SK-N-SH treated with all-trans-retinoic acid at 6 μM for 48 hours (cell line): Measurements from ENCODE around the gene OPHN1.

ENCODE experiments used
- ATAC-seq: fragments of 200-7000 bp; cut with Tn5 transposase; 3 replicates; pipeline ENCODE4 v1.9.1; 2020; ENCODE audit warnings: mild to moderate bottlenecking, moderate library complexity
- ARNTL ChIP-seq: fragments of 450-650 bp; formaldehyde crosslinking; IDR thresholded peaks from 2 replicates; pipeline ENCODE4 v1.5.0; 2020; ENCODE audit warnings: low read depth, mild to moderate bottlenecking, moderate library complexity, borderline replicate concordance
- BACH2 ChIP-seq: fragments of 250-450 bp; sonication (Bioruptor Pico); IDR thresholded peaks from 2 replicates; pipeline ENCODE4 v1.9.0; 2021; ENCODE audit warnings: mild to moderate bottlenecking, borderline replicate concordance
- CREB5 ChIP-seq: fragments of 250-450 bp; sonication (Bioruptor Pico); IDR thresholded peaks from 2 replicates; pipeline ENCODE4 v1.5.1; 2020; ENCODE audit warnings: low read depth, mild to moderate bottlenecking, moderate library complexity
- CSDC2 ChIP-seq: fragments of 250-450 bp; sonication (Bioruptor Pico); IDR thresholded peaks from 2 replicates; pipeline ENCODE4 v1.5.0; 2020; ENCODE audit warnings: mild to moderate bottlenecking, moderate library complexity
- CSRNP3 ChIP-seq: fragments of 250-450 bp; sonication (Bioruptor Pico); IDR thresholded peaks from 2 replicates; pipeline ENCODE4 v1.5.1; 2021; ENCODE audit warnings: mild to moderate bottlenecking, moderate library complexity
- ESRRG ChIP-seq: fragments of 250-450 bp; sonication (Bioruptor Pico); IDR thresholded peaks from 2 replicates; pipeline ENCODE4 v1.6.1; 2021; ENCODE audit warnings: mild to moderate bottlenecking
- GLIS3 ChIP-seq: fragments of 250-450 bp; sonication (Bioruptor Pico); IDR thresholded peaks from 2 replicates; pipeline ENCODE4 v1.5.0; 2020; ENCODE audit warnings: mild to moderate bottlenecking, moderate library complexity
- ISL1 ChIP-seq: fragments of 250-450 bp; sonication (Bioruptor Pico); IDR thresholded peaks from 2 replicates; pipeline ENCODE4 v2.1.2; 2022; ENCODE audit warnings: mild to moderate bottlenecking, moderate library complexity
- OSR1 ChIP-seq: fragments of 250-450 bp; sonication (Bioruptor Pico); IDR thresholded peaks from 2 replicates; pipeline ENCODE4 v1.8.0; 2022; ENCODE audit warnings: moderate library complexity, mild to moderate bottlenecking, inconsistent platforms
- PATZ1 ChIP-seq: fragments of 250-450 bp; sonication (Bioruptor Pico); IDR thresholded peaks from 2 replicates; pipeline ENCODE4 v1.8.0; 2020; ENCODE audit warnings: mild to moderate bottlenecking, moderate library complexity, borderline replicate concordance
- PPARA ChIP-seq: fragments of 250-450 bp; sonication (Bioruptor Pico); IDR thresholded peaks from 2 replicates; pipeline ENCODE4 v1.5.0; 2020; ENCODE audit warnings: mild to moderate bottlenecking, borderline replicate concordance
- RARB ChIP-seq: fragments of 250-450 bp; sonication (Bioruptor Pico); IDR thresholded peaks from 2 replicates; pipeline ENCODE4 v1.8.0; 2021; ENCODE audit warnings: mild to moderate bottlenecking, moderate library complexity
- SNAI2 ChIP-seq: fragments of 250-450 bp; sonication (Bioruptor Pico); IDR thresholded peaks from 2 replicates; pipeline ENCODE4 v1.5.0; 2020; ENCODE audit warnings: mild to moderate bottlenecking, moderate library complexity
- TCF4 ChIP-seq: fragments of 250-450 bp; sonication (Bioruptor Pico); IDR thresholded peaks from 2 replicates; pipeline ENCODE4 v1.8.0; 2021; ENCODE audit warnings: mild to moderate bottlenecking, moderate library complexity, borderline replicate concordance
- TOX ChIP-seq: fragments of 250-450 bp; sonication (Bioruptor Pico); IDR thresholded peaks from 2 replicates; pipeline ENCODE4 v1.8.0; 2021; ENCODE audit warnings: mild to moderate bottlenecking, moderate library complexity, borderline replicate concordance
- ZC3H10 ChIP-seq: fragments of 250-450 bp; sonication (Bioruptor Pico); IDR thresholded peaks from 2 replicates; pipeline ENCODE4 v1.5.1; 2021; ENCODE audit warnings: mild to moderate bottlenecking, moderate library complexity
- ZFP3 ChIP-seq: fragments of 250-450 bp; sonication (Bioruptor Pico); IDR thresholded peaks from 2 replicates; pipeline ENCODE4 v1.5.0; 2020; ENCODE audit warnings: mild to moderate bottlenecking, moderate library complexity
- ZFP30 ChIP-seq: fragments of 450-650 bp; formaldehyde crosslinking; IDR thresholded peaks from 2 replicates; pipeline ENCODE4 v1.5.0; 2022; ENCODE audit warnings: mild to moderate bottlenecking, moderate library complexity
- ZNF565 ChIP-seq: fragments of 450-650 bp; formaldehyde crosslinking; conservative IDR thresholded peaks from 2 replicates; pipeline ENCODE4 v1.5.0; 2020; ENCODE audit warnings: low read depth, mild to moderate bottlenecking, moderate library complexity
- ZNF8 ChIP-seq: fragments of 450-650 bp; formaldehyde crosslinking; IDR thresholded peaks from 2 replicates; pipeline ENCODE4 v1.5.0; 2020; ENCODE audit warnings: mild to moderate bottlenecking, moderate library complexity
- TF ChIP-seq, protein P1 (sequence below): fragments of 250-450 bp; sonication (Bioruptor Pico); IDR thresholded peaks from 2 replicates; pipeline ENCODE4 v1.5.0; 2020; ENCODE audit warnings: mild to moderate bottlenecking, moderate library complexity

Gene OPHN1

DNA sequence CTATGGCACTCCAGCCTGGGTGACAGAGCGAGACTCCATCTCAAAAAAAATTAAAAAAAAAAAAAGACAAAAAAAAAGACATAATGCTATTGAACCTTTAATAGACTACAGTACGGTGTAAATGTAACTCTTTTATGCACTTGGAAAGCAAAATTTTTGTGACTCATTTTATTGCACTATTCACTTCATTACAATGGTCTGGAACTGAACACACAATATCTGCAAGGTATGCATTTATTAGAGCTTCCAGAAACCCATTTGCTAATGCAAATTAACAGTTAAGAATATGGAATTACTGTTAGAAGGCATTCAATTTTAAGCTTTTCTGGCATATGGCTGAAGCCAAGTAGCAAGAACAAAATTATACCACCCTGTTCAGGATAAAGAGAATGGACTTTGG, 176.3 kb downstream of the OPHN1 start:
- no peak for ATAC-seq
- no peak for TF ChIP-seq ZC3H10 (CRISPR knock-in tag)
- no peak for TF ChIP-seq ARNTL (CRISPR knock-in tag)
- no peak for TF ChIP-seq PPARA (CRISPR knock-in tag)
- TF ChIP-seq CSDC2: no peak
- no peak for TF ChIP-seq ESRRG (CRISPR knock-in tag)
- no peak for TF ChIP-seq RARB (CRISPR knock-in tag)
- TF ChIP-seq ZNF8 (CRISPR knock-in tag): no peak
- TF ChIP-seq, protein P1, sequence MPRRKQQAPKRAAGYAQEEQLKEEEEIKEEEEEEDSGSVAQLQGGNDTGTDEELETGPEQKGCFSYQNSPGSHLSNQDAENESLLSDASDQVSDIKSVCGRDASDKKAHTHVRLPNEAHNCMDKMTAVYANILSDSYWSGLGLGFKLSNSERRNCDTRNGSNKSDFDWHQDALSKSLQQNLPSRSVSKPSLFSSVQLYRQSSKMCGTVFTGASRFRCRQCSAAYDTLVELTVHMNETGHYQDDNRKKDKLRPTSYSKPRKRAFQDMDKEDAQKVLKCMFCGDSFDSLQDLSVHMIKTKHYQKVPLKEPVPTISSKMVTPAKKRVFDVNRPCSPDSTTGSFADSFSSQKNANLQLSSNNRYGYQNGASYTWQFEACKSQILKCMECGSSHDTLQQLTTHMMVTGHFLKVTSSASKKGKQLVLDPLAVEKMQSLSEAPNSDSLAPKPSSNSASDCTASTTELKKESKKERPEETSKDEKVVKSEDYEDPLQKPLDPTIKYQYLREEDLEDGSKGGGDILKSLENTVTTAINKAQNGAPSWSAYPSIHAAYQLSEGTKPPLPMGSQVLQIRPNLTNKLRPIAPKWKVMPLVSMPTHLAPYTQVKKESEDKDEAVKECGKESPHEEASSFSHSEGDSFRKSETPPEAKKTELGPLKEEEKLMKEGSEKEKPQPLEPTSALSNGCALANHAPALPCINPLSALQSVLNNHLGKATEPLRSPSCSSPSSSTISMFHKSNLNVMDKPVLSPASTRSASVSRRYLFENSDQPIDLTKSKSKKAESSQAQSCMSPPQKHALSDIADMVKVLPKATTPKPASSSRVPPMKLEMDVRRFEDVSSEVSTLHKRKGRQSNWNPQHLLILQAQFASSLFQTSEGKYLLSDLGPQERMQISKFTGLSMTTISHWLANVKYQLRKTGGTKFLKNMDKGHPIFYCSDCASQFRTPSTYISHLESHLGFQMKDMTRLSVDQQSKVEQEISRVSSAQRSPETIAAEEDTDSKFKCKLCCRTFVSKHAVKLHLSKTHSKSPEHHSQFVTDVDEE: no peak
- TF ChIP-seq ISL1 (CRISPR knock-in tag): no peak
- no peak for TF ChIP-seq CSRNP3
- TF ChIP-seq SNAI2 (CRISPR knock-in tag): no peak
- no peak for TF ChIP-seq BACH2 (CRISPR knock-in tag)

DNA sequence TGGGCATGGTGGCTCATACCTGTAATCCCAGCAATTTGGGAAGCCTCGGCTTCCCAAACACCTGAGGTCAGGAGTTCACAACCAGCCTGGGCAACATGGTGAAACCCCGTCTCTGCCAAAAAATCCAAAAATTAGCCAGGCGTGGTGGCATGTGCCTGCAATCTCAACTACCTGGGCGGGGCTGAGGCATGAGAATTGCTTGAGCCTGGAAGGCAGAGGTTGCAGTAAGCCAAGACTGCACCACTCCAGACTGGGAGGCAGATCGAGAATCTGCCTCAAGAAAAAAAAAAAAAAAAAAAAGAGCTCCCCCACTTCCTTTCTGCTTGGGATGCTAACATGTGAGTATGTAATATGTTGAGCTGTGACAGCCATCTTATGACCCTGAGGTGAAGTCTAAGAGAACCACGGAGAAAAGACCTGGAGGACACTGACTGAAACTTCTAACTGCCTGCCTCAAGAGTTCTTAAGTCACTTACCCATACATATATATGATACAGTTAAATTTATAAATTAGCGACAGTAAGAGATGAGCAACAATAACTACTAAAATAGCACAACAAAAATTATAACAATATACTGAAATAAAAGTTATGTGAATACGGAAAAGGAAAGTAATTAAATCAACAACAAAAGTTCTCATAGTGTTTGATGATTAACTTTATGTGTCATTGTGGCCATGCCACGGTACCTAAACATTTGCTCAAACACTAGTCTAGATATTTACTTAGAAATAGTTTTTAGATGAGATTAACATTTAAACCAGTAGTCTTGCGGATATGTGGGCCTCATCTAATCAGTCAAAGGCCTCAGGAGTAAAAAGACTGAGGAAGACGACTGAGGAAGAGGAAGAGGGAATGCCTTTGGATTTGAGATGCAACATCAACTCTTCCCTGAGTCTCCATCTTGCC, 178.3 kb downstream of the OPHN1 start:
- no peak for ATAC-seq
- TF ChIP-seq CSRNP3: no peak
- no peak for TF ChIP-seq PPARA (CRISPR knock-in tag)
- TF ChIP-seq ZFP30 (CRISPR knock-in tag): no peak
- no peak for TF ChIP-seq ZC3H10 (CRISPR knock-in tag)
- no peak for TF ChIP-seq ZNF565 (CRISPR knock-in tag)

- TF ChIP-seq ZFP30 (CRISPR knock-in tag): no peak
- no peak for TF ChIP-seq OSR1 (CRISPR knock-in tag)
- no peak for TF ChIP-seq ARNTL (CRISPR knock-in tag)
- TF ChIP-seq, protein P1: no peak
- TF ChIP-seq ZNF8 (CRISPR knock-in tag): no peak
- no peak for TF ChIP-seq ZFP3 (CRISPR knock-in tag)
- no peak for TF ChIP-seq BACH2 (CRISPR knock-in tag)
- TF ChIP-seq ZNF565 (CRISPR knock-in tag): no peak
- TF ChIP-seq RARB (CRISPR knock-in tag): no peak
- TF ChIP-seq GLIS3 (CRISPR knock-in tag): no peak
- TF ChIP-seq TOX (CRISPR knock-in tag): no peak
- TF ChIP-seq CSRNP3: no peak
- no peak for TF ChIP-seq TCF4 (CRISPR knock-in tag)
- TF ChIP-seq PPARA (CRISPR knock-in tag): no peak
- TF ChIP-seq ISL1 (CRISPR knock-in tag): no peak
- TF ChIP-seq PATZ1 (CRISPR knock-in tag): no peak
- TF ChIP-seq CREB5 (CRISPR knock-in tag): no peak
- no peak for TF ChIP-seq ZC3H10 (CRISPR knock-in tag)
- ATAC-seq: no peak
Observed at GRCh38 chrX:68252664-68253063, 180.6 kb downstream of the OPHN1 start.
